GM12891 (cell line): Measurements from ENCODE around the gene FSTL5.

ENCODE experiments used
- PAX5 ChIP-seq: IDR thresholded peaks from 2 replicates; pipeline ENCODE4 v1.6.1; 2011; ENCODE audit warnings: low read length, moderate library complexity, mild to moderate bottlenecking; ENCODE audit not compliant: insufficient read depth, severe bottlenecking
- POLR2A ChIP-seq: IDR thresholded peaks from 2 replicates; pipeline ENCODE4 v1.6.1; 2011; ENCODE audit warnings: low read depth, low read length, control low read depth
- POLR2AphosphoS5 ChIP-seq: IDR thresholded peaks from 2 replicates; pipeline ENCODE4 v1.6.1; 2011; ENCODE audit warnings: low read depth, low read length, control low read depth
- POU2F2 ChIP-seq: IDR thresholded peaks from 2 replicates; pipeline ENCODE4 v1.6.1; 2011; ENCODE audit warnings: low read depth, mild to moderate bottlenecking, control low read depth, low read length, moderate library complexity
- TAF1 ChIP-seq: IDR thresholded peaks from 2 replicates; pipeline ENCODE4 v1.6.1; 2011; ENCODE audit warnings: low read depth, low read length, control low read depth

- TF ChIP-seq POLR2AphosphoS5 = no peak
- no peak for TF ChIP-seq POLR2A
- no peak for TF ChIP-seq PAX5
- TF ChIP-seq TAF1 = no peak
- TF ChIP-seq POU2F2 = no peak
These were observed 232.7 kb downstream of the FSTL5 start for GRCh38 chr4:161931089-161931488.
